ENCODE measurements around the gene PCDHB6.
A peak's percentile ranks its signal among the peaks of the same experiment; 100 is the strongest.
"Not testable (repeated sequence)": the region's sequence is repeated elsewhere in the genome, so short reads cannot be mapped to it uniquely, and the experiment has no call there.

Gene PCDHB6

GRCh38 chr5:141172381-141173204 is 22.7 kb downstream of the PCDHB6 start, which contains the start of gene PCDHB7:
Gene PCDHB7, plus strand, starts transcription at chr5:141172644. Its CDS starts 192 bp downstream, at chr5:141172836.
- H3K27me3 Mint-ChIP-seq (ENCODE audit: low read depth), result no peaks in the 10 kb centered on the region

GRCh38 chr5:141174291-141175104 is 24.6 kb downstream of the PCDHB6 start:
- H3K27ac Mint-ChIP-seq, result not testable (repeated sequence)

More at GRCh38 chr5:141172381-141173204, 22.7 kb downstream of the PCDHB6 start, which contains the start of gene PCDHB7:
- Mint-ChIP-seq H3K9me3 (peaks cover 47% of the 10 kb centered on the region), H3K36me3 (ENCODE audit: low read depth) (peaks cover 25% of the 10 kb centered on the region), H3K4me1 (no peaks in the 10 kb centered on the region), H3K27ac (no peak within 1 kb of the TSS), H3K4me3 (peak within 1 kb of the TSS in 2 of 3 experiments; percentile 5 to 21)
- TF ChIP-seq CTCF (IDR thresholded peaks at IDR 0.05; ENCODE audit: unreplicated experiment in 3 of 3), result no peak

GRCh38 chr5:141175933-141176332 is 26.1 kb downstream of the PCDHB6 start:
- H3K4me1 Mint-ChIP-seq, result no peaks in the 10 kb centered on the region
- H3K9me3 Mint-ChIP-seq, result peaks cover 30% of the 10 kb centered on the region
- peaks cover 26% of the 10 kb centered on the region for H3K36me3 Mint-ChIP-seq (ENCODE audit: low read depth)
- no peak for TF ChIP-seq CTCF (IDR thresholded peaks at IDR 0.05; ENCODE audit: unreplicated experiment in 3 of 3)
- H3K4me3 Mint-ChIP-seq, result no peak overlapping the region
- H3K27me3 Mint-ChIP-seq (ENCODE audit: low read depth), result no peaks in the 10 kb centered on the region
- H3K27ac Mint-ChIP-seq, result no peak overlapping the region

More at GRCh38 chr5:141174291-141175104, 24.6 kb downstream of the PCDHB6 start:
- peaks cover 20% of the 10 kb centered on the region for H3K36me3 Mint-ChIP-seq (ENCODE audit: low read depth)
- H3K27me3 Mint-ChIP-seq (ENCODE audit: low read depth); H3K4me1 Mint-ChIP-seq; H3K4me3 Mint-ChIP-seq: not testable (repeated sequence)
- H3K9me3 Mint-ChIP-seq, result peaks cover 34% of the 10 kb centered on the region

- H3K27me3 Mint-ChIP-seq (ENCODE audit: low read depth); H3K4me3 Mint-ChIP-seq; H3K27ac Mint-ChIP-seq; H3K4me1 Mint-ChIP-seq: not testable (repeated sequence)
- Mint-ChIP-seq H3K9me3 (peaks cover 38% of the 10 kb centered on the region), H3K36me3 (ENCODE audit: low read depth) (peaks cover 32% of the 10 kb centered on the region)
Measured at GRCh38 chr5:141177577-141178191, 27.8 kb downstream of the PCDHB6 start, which contains the start of gene PCDHB8. Gene PCDHB8, plus strand, starts transcription at chr5:141177790. Its CDS starts 245 bp downstream, at chr5:141178035.

- peaks cover 30% of the 10 kb centered on the region for H3K36me3 Mint-ChIP-seq (ENCODE audit: low read depth)
- H3K27ac Mint-ChIP-seq; H3K4me3 Mint-ChIP-seq; H3K4me1 Mint-ChIP-seq; H3K27me3 Mint-ChIP-seq (ENCODE audit: low read depth): not testable (repeated sequence)
- peaks cover 36% of the 10 kb centered on the region for H3K9me3 Mint-ChIP-seq
Measured at GRCh38 chr5:141179371-141179770, 29.5 kb downstream of the PCDHB6 start.

- H3K4me1 Mint-ChIP-seq; H3K4me3 Mint-ChIP-seq; H3K27me3 Mint-ChIP-seq (ENCODE audit: low read depth); H3K27ac Mint-ChIP-seq: not testable (repeated sequence)
- Mint-ChIP-seq H3K36me3 (ENCODE audit: low read depth) (peaks cover 36% of the 10 kb centered on the region), H3K9me3 (peaks cover 39% of the 10 kb centered on the region)
Measured at GRCh38 chr5:141179876-141180275, 30.0 kb downstream of the PCDHB6 start.

- H3K27ac Mint-ChIP-seq, result no peak overlapping the region
- H3K27me3 Mint-ChIP-seq (ENCODE audit: low read depth), result peaks cover 3% of the 10 kb centered on the region
- H3K4me3 Mint-ChIP-seq, result no peak overlapping the region
- H3K4me1 Mint-ChIP-seq, result no peaks in the 10 kb centered on the region
- no peak for TF ChIP-seq CTCF (IDR thresholded peaks at IDR 0.05; ENCODE audit: unreplicated experiment in 3 of 3)
- peaks cover 40% of the 10 kb centered on the region for H3K36me3 Mint-ChIP-seq (ENCODE audit: low read depth)
- peaks cover 40% of the 10 kb centered on the region for H3K9me3 Mint-ChIP-seq
Measured at GRCh38 chr5:141180313-141180712, 30.5 kb downstream of the PCDHB6 start.

Data from nephron (organoid).